HG03378 (cell line): ENCODE results near the gene ZC3H13.

ENCODE experiments used
- ATAC-seq: cut with Tn5 transposase; IDR thresholded peaks from one replicate; pipeline ENCODE4 v1.9.1; 2021; ENCODE audit warnings: mild to moderate bottlenecking, moderate library complexity; ENCODE audit not compliant: unreplicated experiment

ZC3H13 gene

GRCh38 chr13:46052319-46053161 lies at the start of gene ZC3H13:
Gene ZC3H13, minus strand, starts transcription at chr13:46052746. Its CDS starts 7,239 bp downstream, at chr13:46045507.
- peak; percentile 97 for ATAC-seq

GRCh38 chr13:46102255-46102605 lies 49.7 kb upstream of the ZC3H13 start:
- ATAC-seq: no peak

- no peak for ATAC-seq
These were observed 49.1 kb upstream of the ZC3H13 start for GRCh38 chr13:46101484-46102254.

GRCh38 chr13:46101002-46101401 lies 48.5 kb upstream of the ZC3H13 start:
- no peak for ATAC-seq

- ATAC-seq: no peak
These were observed 47.8 kb upstream of the ZC3H13 start for GRCh38 chr13:46100191-46100815.

GRCh38 chr13:46097663-46098062 lies 45.1 kb upstream of the ZC3H13 start:
- no peak for ATAC-seq

- no peak for ATAC-seq
These were observed 44.5 kb upstream of the ZC3H13 start for GRCh38 chr13:46097015-46097414.

GRCh38 chr13:46094478-46094877 lies 41.9 kb upstream of the ZC3H13 start:
- ATAC-seq: no peak

- no peak for ATAC-seq
These were observed 36.4 kb upstream of the ZC3H13 start for GRCh38 chr13:46088821-46089562.

GRCh38 chr13:46087481-46087880 lies 34.9 kb upstream of the ZC3H13 start:
- no peak for ATAC-seq

- ATAC-seq: no peak
These were observed 34.4 kb upstream of the ZC3H13 start for GRCh38 chr13:46086985-46087384.

- no peak for ATAC-seq
These were observed 33.9 kb upstream of the ZC3H13 start for GRCh38 chr13:46086421-46086922.

GRCh38 chr13:46085737-46086136 lies 33.2 kb upstream of the ZC3H13 start:
- ATAC-seq: no peak

- no peak for ATAC-seq
These were observed 29.8 kb upstream of the ZC3H13 start for GRCh38 chr13:46082324-46082723.

GRCh38 chr13:46079770-46080169 lies 27.2 kb upstream of the ZC3H13 start:
- no peak for ATAC-seq

GRCh38 chr13:46077265-46077664 lies 24.7 kb upstream of the ZC3H13 start:
- no peak for ATAC-seq

GRCh38 chr13:46076827-46077226 lies 24.3 kb upstream of the ZC3H13 start:
- no peak for ATAC-seq

- ATAC-seq: no peak
These were observed 23.3 kb upstream of the ZC3H13 start for GRCh38 chr13:46075811-46076210.

- peak; percentile 83 for ATAC-seq
These were observed 19.2 kb upstream of the ZC3H13 start for GRCh38 chr13:46071590-46072249.

GRCh38 chr13:46063292-46063691 lies 10.7 kb upstream of the ZC3H13 start:
- no peak for ATAC-seq
